Measurements from ENCODE around the gene GPN3.
A peak's percentile ranks its signal among the peaks of the same experiment; 100 is the strongest.

The GPN3 gene

DNA sequence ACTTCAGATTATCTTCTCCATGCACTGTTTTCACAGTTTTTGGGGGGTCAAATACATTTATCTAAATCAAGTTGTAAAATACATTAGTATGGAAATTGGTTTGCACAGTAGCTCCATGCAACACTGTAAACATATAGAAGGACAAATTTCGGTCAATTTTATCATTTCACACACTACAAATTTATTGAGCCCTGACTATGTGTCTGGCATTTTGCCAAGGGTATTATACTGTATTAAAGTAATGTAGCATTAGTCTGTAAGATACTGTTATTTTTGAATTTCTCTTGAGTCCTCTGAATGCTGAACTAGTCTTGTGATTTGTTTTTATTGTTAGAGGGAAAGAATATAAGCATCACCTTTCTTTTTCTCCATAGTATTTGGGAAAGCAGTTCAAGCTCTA lies 35.4 kb upstream of the GPN3 start:
- H3K9me3 ChIP-seq (ENCODE audit: insufficient read depth, low read depth, low read length): no peaks in the 10 kb centered on the region
- H3K36me3 ChIP-seq (ENCODE audit: insufficient read depth, low read length): no peaks in the 10 kb centered on the region
- H4K20me1 ChIP-seq (ENCODE audit: insufficient read depth, low read length, poor library complexity, severe bottlenecking): peaks cover 23% of the 10 kb centered on the region
- peaks cover 39% of the 10 kb centered on the region for H3K79me2 ChIP-seq (ENCODE audit: insufficient read depth, low read length)
- no peak overlapping the region for H3K4me2 ChIP-seq (ENCODE audit: low read depth, low read length, poor library complexity, severe bottlenecking)
- no peaks in the 10 kb centered on the region for H3K27me3 ChIP-seq (ENCODE audit: insufficient read depth, low read length, poor library complexity, severe bottlenecking)
- no peaks in the 10 kb centered on the region for H3K9me2 ChIP-seq (replicated peaks; ENCODE audit: low read depth, low read length)
- TF ChIP-seq, protein P1, sequence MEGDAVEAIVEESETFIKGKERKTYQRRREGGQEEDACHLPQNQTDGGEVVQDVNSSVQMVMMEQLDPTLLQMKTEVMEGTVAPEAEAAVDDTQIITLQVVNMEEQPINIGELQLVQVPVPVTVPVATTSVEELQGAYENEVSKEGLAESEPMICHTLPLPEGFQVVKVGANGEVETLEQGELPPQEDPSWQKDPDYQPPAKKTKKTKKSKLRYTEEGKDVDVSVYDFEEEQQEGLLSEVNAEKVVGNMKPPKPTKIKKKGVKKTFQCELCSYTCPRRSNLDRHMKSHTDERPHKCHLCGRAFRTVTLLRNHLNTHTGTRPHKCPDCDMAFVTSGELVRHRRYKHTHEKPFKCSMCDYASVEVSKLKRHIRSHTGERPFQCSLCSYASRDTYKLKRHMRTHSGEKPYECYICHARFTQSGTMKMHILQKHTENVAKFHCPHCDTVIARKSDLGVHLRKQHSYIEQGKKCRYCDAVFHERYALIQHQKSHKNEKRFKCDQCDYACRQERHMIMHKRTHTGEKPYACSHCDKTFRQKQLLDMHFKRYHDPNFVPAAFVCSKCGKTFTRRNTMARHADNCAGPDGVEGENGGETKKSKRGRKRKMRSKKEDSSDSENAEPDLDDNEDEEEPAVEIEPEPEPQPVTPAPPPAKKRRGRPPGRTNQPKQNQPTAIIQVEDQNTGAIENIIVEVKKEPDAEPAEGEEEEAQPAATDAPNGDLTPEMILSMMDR (conservative IDR thresholded peaks at IDR 0.05; ENCODE audit: low read length): no peak
- no peak for TF ChIP-seq EZH2phosphoT487 (IDR thresholded peaks at IDR 0.05; ENCODE audit: borderline replicate concordance)
- no peak overlapping the region for H2AFZ ChIP-seq (ENCODE audit: low read length)
- H3K4me1 ChIP-seq (ENCODE audit: insufficient read depth, low read length, poor library complexity, severe bottlenecking): peaks cover 29% of the 10 kb centered on the region
- no peak overlapping the region for H3K4me3 ChIP-seq (ENCODE audit: low read length, poor library complexity, severe bottlenecking)
- H3K9ac ChIP-seq (ENCODE audit: low read depth, low read length, poor library complexity, severe bottlenecking): peak overlapping the region; percentile 88
- peaks cover 2% of the 10 kb centered on the region; the same call in 1 of the 2 replicates for H3F3A ChIP-seq (ENCODE audit: low read depth)

DNA sequence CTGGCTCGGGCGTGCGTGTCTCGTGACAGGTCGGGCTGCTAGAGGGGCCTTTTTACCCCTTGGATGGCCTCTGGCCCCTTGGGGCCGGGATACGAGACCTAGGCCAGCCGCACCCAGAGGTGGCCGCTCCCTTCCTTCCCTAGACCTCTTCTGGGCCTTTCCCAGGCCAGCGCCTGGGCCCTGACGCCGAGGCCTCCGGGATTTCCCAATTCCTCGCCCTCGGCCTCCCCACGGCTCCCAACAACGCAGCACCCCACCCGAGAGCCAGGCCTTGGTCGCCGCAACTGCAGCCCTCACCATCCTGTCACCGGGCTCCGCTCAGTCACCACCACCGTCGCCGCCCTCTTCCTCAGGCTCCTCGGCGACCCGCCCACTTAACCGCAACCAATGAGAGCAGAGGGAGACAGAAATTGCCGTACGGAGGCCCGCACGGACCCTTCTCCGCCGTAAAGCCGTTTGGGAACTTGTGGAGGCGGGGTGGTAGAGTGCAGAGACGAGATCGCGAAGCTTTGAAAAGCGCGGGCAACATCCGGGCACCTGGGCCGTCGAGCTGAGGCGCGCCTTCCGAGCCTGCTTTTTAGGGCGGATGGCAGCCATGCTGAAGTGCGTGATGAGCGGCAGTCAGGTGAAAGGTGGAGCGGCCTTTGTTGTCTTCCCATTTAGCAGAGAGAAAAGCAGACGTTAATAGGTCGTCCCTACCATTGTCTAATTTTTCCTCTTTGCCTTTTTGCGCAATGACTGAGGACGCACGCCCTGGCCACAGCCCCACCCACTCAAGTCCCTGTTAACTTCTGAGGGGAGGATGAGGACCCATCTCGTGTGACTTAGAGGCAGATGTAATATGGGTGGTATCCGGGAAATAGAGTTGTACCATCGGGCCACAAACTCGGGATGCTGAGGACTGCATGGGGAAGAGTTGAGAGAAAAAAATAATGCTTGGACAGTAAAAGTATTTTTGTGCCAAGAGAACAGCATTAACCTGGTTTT lies 34.0 kb upstream of the GPN3 start, which contains the start of the genes RAD9B and VPS29:
Gene RAD9B, plus strand, starts transcription at position 580 of the 987 bp plus-strand sequence. Its CDS starts 7 bp downstream, at position 587.
Gene VPS29, minus strand, starts transcription at position 360 of the 987 bp plus-strand sequence. Its CDS starts 60 bp downstream, at position 300.
- Histone ChIP-seq H3K27me3 (ENCODE audit: insufficient read depth, low read length, poor library complexity, severe bottlenecking) (no peaks in the 10 kb centered on the region), H3K9ac (ENCODE audit: low read depth, low read length, poor library complexity, severe bottlenecking) (peak within 1 kb of the TSS; percentile 88), H3K36me3 (ENCODE audit: insufficient read depth, low read length) (no peaks in the 10 kb centered on the region), H3K4me2 (ENCODE audit: low read depth, low read length, poor library complexity, severe bottlenecking) (peak within 1 kb of the TSS; percentile 95), H3K4me1 (ENCODE audit: insufficient read depth, low read length, poor library complexity, severe bottlenecking) (peaks cover 32% of the 10 kb centered on the region), H4K20me1 (ENCODE audit: insufficient read depth, low read length, poor library complexity, severe bottlenecking) (peaks cover 24% of the 10 kb centered on the region), H2AFZ (ENCODE audit: low read length) (peak within 1 kb of the TSS; percentile 91), H3K9me2 (replicated peaks; ENCODE audit: low read depth, low read length) (no peaks in the 10 kb centered on the region), H3K9me3 (ENCODE audit: insufficient read depth, low read depth, low read length) (no peaks in the 10 kb centered on the region), H3K79me2 (ENCODE audit: insufficient read depth, low read length) (peaks cover 50% of the 10 kb centered on the region), H3F3A (ENCODE audit: low read depth) (peaks cover 2% of the 10 kb centered on the region; the same call in 1 of the 2 replicates), H3K4me3 (ENCODE audit: low read length, poor library complexity, severe bottlenecking) (peak within 1 kb of the TSS; percentile 86)
- TF ChIP-seq, protein P1 (conservative IDR thresholded peaks at IDR 0.05; ENCODE audit: low read length): no peak
- TF ChIP-seq EZH2phosphoT487 (IDR thresholded peaks at IDR 0.05; ENCODE audit: borderline replicate concordance): no peak

DNA sequence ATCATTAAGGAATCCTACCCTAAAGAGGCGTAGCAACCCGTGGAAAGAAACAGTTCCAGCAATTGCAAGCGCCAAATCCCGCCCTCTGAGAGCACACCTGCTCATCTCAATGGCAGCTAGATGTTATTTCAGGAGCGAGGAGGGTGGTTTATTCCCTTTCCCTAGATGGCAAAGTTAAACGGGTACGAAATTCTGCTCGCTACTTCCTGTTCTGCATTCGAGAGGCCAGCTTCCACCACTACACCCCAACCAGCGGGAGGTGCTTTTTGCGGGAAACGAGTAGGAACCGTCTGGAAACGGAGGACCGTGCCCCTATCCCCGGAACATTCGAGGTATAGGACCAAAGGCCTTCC lies 33.3 kb upstream of the GPN3 start:
- Histone ChIP-seq H3K9me3 (ENCODE audit: insufficient read depth, low read depth, low read length) (no peaks in the 10 kb centered on the region), H3K4me1 (ENCODE audit: insufficient read depth, low read length, poor library complexity, severe bottlenecking) (peaks cover 32% of the 10 kb centered on the region), H3K79me2 (ENCODE audit: insufficient read depth, low read length) (peaks cover 54% of the 10 kb centered on the region), H3K4me2 (ENCODE audit: low read depth, low read length, poor library complexity, severe bottlenecking) (peak overlapping the region; percentile 95), H4K20me1 (ENCODE audit: insufficient read depth, low read length, poor library complexity, severe bottlenecking) (peaks cover 24% of the 10 kb centered on the region), H3K36me3 (ENCODE audit: insufficient read depth, low read length) (no peaks in the 10 kb centered on the region), H3K27me3 (ENCODE audit: insufficient read depth, low read length, poor library complexity, severe bottlenecking) (no peaks in the 10 kb centered on the region), H3K4me3 (ENCODE audit: low read length, poor library complexity, severe bottlenecking) (peak overlapping the region; percentile 86), H3K9me2 (replicated peaks; ENCODE audit: low read depth, low read length) (no peaks in the 10 kb centered on the region), H3F3A (ENCODE audit: low read depth) (peaks cover 2% of the 10 kb centered on the region; the same call in 1 of the 2 replicates), H2AFZ (ENCODE audit: low read length) (peak overlapping the region; percentile 5; the same call in 1 of the 2 replicates), H3K9ac (ENCODE audit: low read depth, low read length, poor library complexity, severe bottlenecking) (peak overlapping the region; percentile 88)
- TF ChIP-seq, protein P1 (conservative IDR thresholded peaks at IDR 0.05; ENCODE audit: low read length): no peak
- no peak for TF ChIP-seq EZH2phosphoT487 (IDR thresholded peaks at IDR 0.05; ENCODE audit: borderline replicate concordance)

Measured in Loucy (cell line).